ENCODE data around the gene CHRDL1.

Gene CHRDL1

GRCh38 chrX:110722135-110722534, 73.5 kb downstream of the CHRDL1 start:
- Mint-ChIP-seq H3K4me1 (peaks cover 21% of the 10 kb centered on the region), H3K9me3 (no peaks in the 10 kb centered on the region), H3K27me3 (ENCODE audit: low read depth, poor library complexity) (no peaks in the 10 kb centered on the region), H3K36me3 (ENCODE audit: low read depth) (no peaks in the 10 kb centered on the region), H3K27ac (no peak overlapping the region), H3K4me3 (no peak overlapping the region)
- no peak for TF ChIP-seq CTCF (IDR thresholded peaks at IDR 0.05)
- DNase-seq = no peak

GRCh38 chrX:110713666-110714065, 82.0 kb downstream of the CHRDL1 start:
- no peak overlapping the region for H3K4me3 Mint-ChIP-seq
- H3K4me1 Mint-ChIP-seq = no peaks in the 10 kb centered on the region
- no peak overlapping the region for H3K27ac Mint-ChIP-seq
- no peak for TF ChIP-seq CTCF (IDR thresholded peaks at IDR 0.05)
- no peaks in the 10 kb centered on the region for H3K36me3 Mint-ChIP-seq (ENCODE audit: low read depth)
- peaks cover 2% of the 10 kb centered on the region for H3K27me3 Mint-ChIP-seq (ENCODE audit: low read depth, poor library complexity)
- H3K9me3 Mint-ChIP-seq = no peaks in the 10 kb centered on the region
- DNase-seq = no peak

- no peak for TF ChIP-seq CTCF (IDR thresholded peaks at IDR 0.05)
- Mint-ChIP-seq H3K27ac (no peak overlapping the region), H3K4me1 (no peaks in the 10 kb centered on the region), H3K27me3 (ENCODE audit: low read depth, poor library complexity) (peaks cover 3% of the 10 kb centered on the region), H3K9me3 (peaks cover 11% of the 10 kb centered on the region), H3K4me3 (no peak overlapping the region), H3K36me3 (ENCODE audit: low read depth) (no peaks in the 10 kb centered on the region)
- DNase-seq = no peak
Observed at GRCh38 chrX:110706446-110706845, 89.2 kb downstream of the CHRDL1 start.

GRCh38 chrX:110703641-110704040, 92.0 kb downstream of the CHRDL1 start:
- TF ChIP-seq CTCF (IDR thresholded peaks at IDR 0.05) = no peak
- DNase-seq = no peak
- Mint-ChIP-seq H3K36me3 (ENCODE audit: low read depth) (no peaks in the 10 kb centered on the region), H3K27me3 (ENCODE audit: low read depth, poor library complexity) (peaks cover 3% of the 10 kb centered on the region), H3K4me1 (peaks cover 4% of the 10 kb centered on the region), H3K27ac (no peak overlapping the region), H3K4me3 (no peak overlapping the region), H3K9me3 (peaks cover 11% of the 10 kb centered on the region)

- no peak for TF ChIP-seq CTCF (IDR thresholded peaks at IDR 0.05)
- Mint-ChIP-seq H3K4me3 (no peak overlapping the region), H3K27ac (no peak overlapping the region), H3K36me3 (ENCODE audit: low read depth) (no peaks in the 10 kb centered on the region), H3K27me3 (ENCODE audit: low read depth, poor library complexity) (no peaks in the 10 kb centered on the region), H3K4me1 (peaks cover 47% of the 10 kb centered on the region), H3K9me3 (no peaks in the 10 kb centered on the region)
- no peak for DNase-seq
Observed at GRCh38 chrX:110699109-110699508, 96.5 kb downstream of the CHRDL1 start.

GRCh38 chrX:110698696-110699095, 96.9 kb downstream of the CHRDL1 start:
- Mint-ChIP-seq H3K4me1 (peaks cover 51% of the 10 kb centered on the region), H3K27ac (peak overlapping the region; percentile 52), H3K36me3 (ENCODE audit: low read depth) (no peaks in the 10 kb centered on the region), H3K4me3 (no peak overlapping the region), H3K9me3 (no peaks in the 10 kb centered on the region), H3K27me3 (ENCODE audit: low read depth, poor library complexity) (no peaks in the 10 kb centered on the region)
- no peak for TF ChIP-seq CTCF (IDR thresholded peaks at IDR 0.05)
- DNase-seq = no peak
